Activated CD4-positive, alpha-beta T cell treated with anti-CD3 and anti-CD28 coated beads, Interleukin-2, Interleukin-6, amounts not matched to agents 100 ng/mL and 50 ng/mL, durations not matched to agents 16 hours and 8 hours (primary cell): Measurements from ENCODE around the gene MEAF6.
"Not testable (repeated sequence)": the region's sequence is repeated elsewhere in the genome, so short reads cannot be mapped to it uniquely, and the experiment has no call there.

ENCODE experiments used
- DNase-seq: peaks from one replicate; pipeline ENCODE4 v3.0.0-alpha.2; 2020

MEAF6 gene

DNA sequence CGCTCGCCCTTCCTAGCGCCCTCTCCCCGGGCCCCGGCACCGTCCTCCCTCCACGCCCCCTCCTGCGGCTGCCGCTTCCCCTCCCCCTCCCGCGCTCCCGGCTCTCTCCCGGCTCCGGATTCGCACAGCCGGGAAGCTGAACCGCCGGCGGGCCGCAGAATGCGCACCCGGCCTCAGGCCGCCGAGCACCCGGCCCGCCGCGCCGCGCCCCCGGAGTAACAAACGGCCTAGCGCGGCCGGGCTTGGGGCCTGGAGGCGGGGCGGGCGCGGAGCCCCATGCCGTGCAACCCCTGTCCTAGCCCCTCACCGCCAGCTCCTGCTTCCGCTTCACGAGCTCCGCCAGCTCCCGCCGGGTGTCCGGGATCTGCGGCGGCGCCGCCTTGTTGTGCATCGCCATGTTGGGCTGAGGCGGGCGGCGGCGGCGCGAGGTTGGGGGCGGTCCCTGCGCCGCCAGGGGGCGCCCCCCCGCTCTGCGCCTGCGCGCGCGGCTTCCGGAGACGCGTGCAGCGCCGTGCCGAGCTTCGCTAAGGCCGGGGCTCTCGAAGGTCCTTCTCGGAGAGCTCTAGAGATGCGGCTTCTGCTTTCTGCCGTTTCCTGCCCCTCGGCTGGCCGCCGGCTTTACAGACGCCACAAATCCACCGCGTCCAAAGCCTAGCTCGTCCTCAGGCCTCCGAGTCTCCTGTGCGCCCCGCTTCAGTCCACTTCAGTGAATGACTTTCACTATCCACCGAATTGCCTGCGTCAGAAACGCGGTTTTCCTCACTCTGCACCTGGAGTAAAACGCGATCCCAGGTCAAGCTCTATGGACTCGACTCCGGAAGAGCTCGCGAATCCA, at the start of gene MEAF6:
TSS of gene MEAF6 (minus strand) at position 417 of the 835 bp plus-strand sequence. CDS start at position 397, 20 bp downstream.
- peak; percentile 91 for DNase-seq

DNA sequence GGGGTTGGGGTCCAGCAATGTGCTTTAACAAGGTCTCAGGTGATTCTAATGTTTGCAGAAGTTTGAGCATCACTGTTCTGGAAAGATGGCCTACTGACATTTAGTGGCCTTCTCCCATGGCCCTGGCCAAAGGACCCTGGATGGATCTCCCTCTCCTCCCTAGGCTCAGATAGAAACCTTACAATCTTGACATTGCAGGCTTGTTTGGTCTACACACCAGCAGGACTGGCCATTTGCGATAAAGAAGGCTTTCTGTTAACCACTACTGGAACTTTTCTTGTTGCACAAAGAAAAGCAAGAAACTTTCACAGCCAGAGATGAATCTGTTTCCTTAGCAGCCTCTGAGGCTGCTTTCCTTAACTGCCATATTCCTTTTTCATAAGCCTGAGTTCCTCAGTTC, 48.4 kb upstream of the MEAF6 start:
- DNase-seq: no peak

DNA sequence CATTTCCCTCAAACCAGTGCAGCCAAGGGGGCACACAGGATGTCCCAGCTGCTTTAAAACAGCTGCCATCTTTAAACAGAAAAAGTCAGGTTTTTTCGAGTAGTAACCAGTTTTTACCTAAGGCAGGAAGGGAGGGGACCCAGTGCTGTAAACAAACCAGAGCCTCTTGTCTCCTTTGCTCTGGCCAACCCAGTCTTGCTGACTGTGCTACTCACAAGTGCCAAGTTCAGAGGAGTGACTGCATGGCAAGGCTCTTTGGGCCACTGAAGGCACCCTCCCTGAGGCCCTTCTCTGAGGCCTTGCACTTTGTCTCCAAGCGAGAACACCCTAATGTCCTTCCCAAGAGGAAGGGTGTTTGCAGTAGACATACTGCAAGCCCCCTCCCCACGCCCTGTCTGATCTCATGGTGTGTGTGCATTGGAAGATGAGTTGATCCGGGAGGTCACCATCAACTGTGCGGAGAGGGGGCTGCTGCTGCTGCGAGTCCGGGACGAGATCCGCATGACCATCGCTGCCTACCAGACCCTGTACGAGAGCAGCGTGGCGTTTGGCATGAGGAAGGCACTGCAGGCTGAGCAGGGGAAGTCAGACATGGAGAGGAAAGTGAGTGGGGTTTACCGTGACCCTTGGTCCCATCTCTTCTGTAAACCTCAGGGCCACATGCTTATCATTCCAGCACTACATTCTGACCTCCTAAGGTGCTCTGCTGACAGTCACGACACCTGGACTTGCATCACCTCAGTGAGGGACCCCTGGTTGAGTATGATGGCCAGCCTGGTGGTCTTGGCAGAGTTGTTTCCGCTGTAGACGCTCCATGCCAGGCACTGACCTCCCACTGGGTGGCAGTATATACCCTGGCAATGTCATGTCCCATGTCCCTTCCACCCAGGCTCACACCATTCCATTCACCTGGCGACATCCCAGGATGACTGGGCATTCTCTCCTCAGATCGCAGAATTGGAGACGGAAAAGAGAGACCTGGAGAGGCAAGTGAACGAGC, 46.9 kb upstream of the MEAF6 start:
- DNase-seq: peak; percentile 51

DNA sequence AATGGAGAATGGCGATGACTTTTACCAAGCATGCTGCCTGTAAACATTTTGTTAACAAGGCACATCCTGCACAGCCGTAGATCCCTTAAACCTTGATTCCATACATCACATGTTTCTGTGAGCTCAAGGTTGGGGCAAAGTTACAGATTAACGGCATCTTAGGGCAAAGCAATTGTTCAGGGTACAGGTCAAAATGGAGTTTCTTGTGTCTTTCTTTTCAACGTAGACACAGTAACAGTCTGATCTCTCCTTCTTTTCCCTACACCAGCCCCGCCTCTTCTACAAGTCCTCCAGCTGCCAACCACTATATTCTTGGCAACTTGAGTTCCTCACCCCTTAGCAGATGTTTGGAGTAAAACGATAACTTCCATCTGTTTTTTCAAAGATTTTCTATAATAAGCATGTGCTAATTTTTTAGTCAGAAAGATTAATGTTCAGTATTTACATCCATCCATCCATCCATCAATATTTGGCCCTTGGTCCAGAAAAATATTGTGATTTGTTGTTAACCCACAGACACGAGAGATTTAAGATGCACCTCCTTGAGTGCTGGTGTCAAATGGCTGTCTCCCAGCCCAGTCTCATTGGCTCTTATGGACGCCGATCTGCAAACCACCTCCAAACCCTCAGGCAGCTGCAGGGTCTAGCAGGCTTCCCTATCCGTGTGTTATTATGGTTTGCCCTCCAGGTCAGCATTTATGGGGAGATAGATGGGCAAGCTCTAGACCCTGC, 46.0 kb upstream of the MEAF6 start:
- no peak for DNase-seq

DNA sequence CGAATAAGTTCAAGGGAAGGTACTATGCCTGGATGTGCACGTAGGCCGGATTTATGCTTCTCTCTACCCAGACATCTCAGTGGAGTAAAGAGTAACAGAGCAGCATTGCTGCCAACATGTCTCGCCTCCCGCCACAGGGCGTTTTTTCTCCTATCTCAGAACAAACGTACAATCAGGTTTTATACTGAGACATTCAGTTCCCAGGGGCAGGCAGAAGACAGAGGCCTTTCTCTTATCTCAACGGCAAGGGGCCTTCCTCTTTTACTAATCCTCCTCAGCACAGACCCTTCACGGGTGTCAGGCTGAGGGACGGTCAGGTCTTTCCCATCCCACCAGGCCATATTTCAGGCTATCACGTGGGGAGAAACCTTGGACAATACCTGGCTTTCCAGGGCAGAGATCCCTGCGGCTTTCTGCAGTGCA, 45.4 kb upstream of the MEAF6 start:
- DNase-seq: not testable (repeated sequence)

DNA sequence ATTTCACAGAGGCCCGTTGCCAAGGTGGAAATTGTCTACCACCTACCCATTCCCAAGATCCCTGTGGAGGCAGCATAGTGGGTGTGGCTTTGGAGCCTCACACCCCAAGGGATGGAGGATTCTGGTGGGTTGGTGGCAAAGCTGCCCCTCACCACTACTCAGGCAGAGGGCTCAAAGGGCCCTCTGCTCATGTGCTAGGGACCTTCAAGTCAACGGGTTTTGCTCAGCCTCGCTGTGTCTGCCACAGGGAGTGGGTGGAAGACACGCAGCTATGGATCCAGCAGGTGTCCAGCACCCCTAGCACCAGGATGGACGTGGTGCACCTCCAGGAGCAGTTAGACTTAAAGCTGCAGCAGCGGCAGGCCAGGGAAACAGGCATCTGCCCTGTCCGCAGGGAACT, 44.5 kb upstream of the MEAF6 start:
- DNase-seq: no peak

DNA sequence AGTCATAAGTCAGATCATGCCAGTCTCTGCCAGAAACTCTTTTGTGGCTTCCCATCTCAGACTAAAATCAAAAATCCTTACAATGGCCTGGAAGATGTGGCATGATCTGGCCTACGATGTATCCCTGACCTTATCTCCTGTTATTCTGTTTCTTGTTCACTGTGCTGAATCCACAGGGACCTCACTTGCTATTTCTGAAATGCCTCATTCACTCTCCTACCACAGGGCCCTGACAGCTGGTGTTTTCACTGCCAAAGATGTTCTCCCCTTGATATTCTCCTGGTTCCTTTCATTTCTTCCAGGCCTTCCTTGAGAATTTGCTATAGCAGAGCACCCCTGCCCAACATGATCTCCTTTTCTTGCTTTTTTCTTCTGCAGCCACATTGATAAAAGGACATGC, 43.8 kb upstream of the MEAF6 start:
- DNase-seq: no peak

DNA sequence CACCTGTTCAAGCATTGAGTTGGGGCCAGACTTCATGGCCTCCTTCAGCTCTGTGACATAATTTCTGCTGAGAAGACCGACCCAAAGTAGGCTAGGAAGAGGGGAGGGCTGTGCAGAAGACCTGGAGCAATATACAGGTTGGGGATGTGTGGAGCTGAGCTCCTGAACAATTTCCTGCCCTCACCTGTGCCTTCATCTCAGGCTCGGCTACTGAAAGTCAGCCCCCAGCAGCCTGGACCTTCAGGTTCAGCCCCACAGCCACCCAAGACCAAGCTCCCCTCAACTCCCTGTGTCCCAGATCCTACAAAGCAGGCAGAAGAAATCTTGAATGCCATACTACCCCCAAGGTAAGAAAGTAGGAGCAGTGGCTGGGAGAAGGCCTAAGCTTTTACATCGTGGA, 42.8 kb upstream of the MEAF6 start:
- no peak for DNase-seq

DNA sequence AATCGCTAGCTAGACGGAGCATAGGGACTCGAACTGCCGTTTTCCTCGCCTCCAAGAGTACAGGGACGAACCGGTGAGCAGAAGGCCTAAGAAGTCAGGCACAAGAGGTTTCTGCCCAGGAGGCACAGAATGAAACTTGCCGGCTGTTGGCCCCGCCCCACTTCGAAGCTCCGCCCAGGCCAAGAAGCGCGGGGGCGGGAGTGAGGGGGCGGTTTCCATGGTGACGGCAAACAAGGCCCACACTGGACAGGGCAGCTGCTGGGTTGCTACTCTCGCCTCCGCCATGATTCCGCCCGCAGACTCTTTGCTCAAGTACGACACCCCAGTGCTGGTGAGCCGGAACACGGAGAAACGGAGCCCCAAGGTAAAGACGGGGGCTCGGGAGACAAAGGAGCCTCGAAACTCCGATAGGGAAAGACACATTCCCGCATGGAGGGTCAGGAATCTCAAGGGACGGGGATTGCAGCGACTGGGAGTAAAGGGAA, 42.2 kb upstream of the MEAF6 start, which contains the start of gene DNALI1:
TSS of gene DNALI1 (plus strand) at position 229 of the 485 bp plus-strand sequence. CDS start at position 284, 55 bp downstream.
- DNase-seq: peak; percentile 55

DNA sequence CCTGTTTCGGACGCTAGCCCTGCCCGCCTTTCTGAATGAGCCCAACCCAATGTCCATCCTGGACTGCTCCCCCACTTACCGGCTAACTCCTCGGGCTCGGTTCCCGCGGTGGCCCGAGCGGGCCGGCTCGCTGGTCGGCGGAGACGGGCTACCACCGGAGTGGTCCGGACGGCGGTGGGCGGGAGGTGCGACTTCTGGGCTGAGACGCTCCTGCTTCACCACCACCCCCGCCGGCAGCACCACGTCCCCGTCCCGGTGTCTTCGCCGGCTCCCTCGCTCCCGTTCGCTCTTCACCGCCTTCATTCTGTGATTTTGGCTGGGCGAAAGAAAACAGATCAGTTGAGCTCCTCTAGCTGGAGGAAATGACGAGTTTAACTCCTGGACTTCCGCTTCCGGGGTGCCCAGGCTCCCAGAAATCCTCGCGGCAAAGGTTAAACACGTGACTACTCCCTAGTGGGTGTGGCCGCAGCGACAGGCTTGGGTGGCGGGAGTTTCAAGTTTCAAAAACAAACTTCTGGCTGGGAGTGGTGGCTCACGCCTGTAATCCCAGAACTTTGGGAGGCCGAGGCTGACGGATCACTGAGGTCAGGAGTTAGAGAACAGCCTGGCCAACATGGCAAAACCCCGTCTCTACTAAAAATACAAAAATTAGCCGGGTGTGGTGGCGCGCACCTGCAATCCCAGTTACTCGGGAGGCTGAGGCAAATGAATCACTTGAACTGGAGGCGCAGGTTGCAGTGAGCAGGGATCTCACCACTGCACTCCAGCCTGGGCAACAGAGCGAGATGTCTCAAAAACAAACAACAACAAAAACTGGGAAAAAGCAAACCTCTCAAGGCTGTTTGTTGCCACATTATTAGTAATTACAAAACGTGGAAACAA, 39.6 kb upstream of the MEAF6 start, which contains the start of gene SNIP1:
TSS of gene SNIP1 (minus strand) at position 367 of the 882 bp plus-strand sequence. CDS start at position 303, 64 bp downstream.
- DNase-seq: peak; percentile 94

DNA sequence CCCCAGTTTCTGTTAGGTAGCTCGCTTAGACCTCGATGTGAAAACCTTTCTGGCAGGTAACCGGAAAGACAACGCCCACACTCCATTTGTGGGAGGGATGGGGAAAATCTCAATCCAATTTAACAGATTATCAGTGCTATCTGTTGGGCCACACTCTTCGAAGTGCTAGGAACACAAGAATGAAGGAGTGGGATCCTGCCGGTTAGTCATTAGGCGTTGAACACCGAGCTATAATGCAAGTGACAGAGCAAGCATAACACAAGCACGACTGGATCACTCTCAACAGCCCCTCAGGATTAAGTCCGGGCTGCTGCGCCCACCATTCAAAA, 39.0 kb upstream of the MEAF6 start:
- no peak for DNase-seq

DNA sequence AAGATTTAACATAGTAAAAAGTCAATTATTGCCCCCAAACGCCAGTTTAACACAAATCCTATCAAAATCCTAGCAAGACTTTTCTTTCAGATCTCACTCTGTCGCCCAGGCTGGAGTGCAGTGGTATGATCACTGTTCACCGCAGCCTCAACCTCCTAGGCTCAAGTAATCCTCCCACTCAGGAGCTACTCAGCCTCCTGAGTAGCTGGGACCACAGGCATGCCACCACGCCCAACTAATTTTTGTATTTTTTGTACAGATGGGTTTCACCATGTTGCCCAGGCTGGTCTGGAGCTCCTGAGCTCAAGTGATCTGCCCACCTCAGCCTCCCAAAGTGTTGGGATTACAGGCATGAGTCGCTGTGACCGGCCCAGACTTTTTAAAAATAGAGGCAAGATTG, 34.8 kb upstream of the MEAF6 start:
- no peak for DNase-seq

DNA sequence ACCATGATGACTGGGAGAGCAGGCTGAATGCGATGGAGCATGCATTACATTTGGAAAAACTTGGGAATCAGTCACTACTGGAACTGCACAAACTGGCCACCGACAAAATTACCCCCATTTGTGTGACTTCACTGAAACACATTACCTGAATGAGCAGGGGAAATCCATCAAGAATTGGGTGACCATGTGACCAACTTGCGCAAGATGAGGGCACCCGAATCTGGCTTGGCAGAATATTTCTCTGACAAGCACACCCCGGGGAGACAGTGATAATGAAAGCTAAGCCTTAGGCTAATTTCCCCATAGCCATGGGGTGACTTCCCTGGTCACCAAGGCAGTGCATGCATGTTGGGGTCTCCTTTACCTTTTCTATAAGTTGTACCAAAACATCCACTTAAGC, 30.5 kb upstream of the MEAF6 start:
- no peak for DNase-seq

DNA sequence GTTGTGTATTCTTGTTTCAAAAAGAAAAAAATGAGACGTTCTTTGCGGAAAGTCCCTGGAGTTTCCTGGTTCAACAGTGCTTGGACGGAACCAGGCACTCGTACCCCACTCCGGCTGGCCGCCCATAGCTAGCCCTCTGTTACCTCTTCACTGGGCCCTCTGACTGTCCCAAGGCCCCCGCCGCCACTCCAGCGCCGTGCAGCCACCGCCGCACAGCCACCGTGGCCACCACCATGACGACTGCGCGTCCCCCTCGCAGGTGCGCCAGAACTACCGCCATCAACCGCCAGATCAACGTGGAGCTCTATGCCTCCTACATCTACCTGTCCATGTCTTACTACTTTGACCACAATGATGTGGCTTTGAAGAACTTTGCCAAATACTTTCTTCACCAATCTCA, 30.0 kb upstream of the MEAF6 start:
- DNase-seq: no peak

DNA sequence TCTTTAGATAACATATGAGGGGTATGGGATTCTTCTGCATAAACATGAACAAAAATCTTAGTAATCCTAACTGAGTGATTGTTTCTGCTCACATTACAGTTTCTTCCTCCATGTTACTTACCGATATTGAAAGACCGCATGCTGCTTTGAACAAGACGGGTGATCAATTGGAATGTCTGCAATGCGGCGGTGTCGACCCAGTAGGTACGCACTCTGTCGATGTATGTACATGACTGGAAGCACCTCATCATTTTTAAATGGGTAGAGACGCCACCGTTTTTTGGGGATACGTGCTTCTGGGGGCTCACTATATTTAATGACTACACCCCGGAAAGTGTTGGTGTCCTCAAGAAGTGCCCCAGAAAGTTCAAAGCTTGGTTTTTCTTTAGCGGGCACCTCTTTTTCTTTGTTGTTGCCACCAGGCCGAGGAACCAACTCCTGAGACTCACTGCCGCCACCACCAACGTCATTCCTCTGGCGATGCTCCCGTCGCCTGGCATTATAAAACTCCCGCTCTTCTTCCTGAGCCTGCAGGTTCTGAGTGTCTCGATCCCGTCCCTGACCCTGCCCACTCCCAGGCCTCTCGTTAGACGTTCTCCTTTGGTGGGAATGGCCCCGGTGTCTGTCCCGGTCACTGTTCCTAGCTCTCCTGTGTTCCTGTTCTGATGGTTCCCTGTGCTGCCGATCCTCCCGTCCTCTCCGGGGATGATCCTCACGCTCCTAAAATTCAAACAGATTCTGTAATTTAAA, 25.6 kb upstream of the MEAF6 start:
- no peak for DNase-seq

DNA sequence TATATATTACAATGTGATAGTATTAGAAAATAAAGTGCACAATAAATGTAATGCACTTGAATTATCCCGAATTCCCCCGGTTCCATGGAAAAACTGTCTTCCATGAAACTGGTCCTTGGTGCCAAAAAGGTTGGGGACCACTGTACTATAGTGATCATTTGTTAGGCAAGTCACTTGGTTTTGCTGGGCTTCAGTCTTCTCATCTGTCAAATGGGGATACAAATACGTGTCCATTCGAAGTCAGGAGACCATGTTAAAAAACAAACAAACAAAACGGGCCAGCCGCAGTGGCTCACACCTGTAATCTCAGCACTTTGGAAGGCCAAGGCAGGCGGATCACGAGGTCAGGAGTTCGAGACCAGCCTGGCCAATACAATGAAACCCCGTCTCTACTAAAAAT, 24.6 kb upstream of the MEAF6 start:
- DNase-seq: not testable (repeated sequence)

DNA sequence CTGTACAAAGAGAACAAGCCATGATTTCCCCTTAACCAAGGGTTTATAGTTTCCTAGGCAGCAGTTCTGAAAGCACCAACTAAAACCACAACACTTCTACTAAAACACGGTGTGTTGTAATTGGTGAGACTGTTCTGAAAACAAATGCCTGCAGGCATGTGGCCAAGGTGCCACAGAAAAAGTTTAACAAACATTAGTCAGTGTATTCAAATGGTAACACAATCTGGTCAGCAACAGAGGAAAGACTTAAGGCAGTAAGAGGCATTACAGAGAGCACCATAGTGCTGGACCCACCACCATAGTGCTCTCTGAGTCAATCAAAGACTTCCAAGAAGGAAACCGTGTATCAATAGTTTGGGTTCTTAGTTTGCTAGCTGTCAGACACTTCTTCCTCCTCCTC, 22.8 kb upstream of the MEAF6 start:
- peak; percentile 49 for DNase-seq

DNA sequence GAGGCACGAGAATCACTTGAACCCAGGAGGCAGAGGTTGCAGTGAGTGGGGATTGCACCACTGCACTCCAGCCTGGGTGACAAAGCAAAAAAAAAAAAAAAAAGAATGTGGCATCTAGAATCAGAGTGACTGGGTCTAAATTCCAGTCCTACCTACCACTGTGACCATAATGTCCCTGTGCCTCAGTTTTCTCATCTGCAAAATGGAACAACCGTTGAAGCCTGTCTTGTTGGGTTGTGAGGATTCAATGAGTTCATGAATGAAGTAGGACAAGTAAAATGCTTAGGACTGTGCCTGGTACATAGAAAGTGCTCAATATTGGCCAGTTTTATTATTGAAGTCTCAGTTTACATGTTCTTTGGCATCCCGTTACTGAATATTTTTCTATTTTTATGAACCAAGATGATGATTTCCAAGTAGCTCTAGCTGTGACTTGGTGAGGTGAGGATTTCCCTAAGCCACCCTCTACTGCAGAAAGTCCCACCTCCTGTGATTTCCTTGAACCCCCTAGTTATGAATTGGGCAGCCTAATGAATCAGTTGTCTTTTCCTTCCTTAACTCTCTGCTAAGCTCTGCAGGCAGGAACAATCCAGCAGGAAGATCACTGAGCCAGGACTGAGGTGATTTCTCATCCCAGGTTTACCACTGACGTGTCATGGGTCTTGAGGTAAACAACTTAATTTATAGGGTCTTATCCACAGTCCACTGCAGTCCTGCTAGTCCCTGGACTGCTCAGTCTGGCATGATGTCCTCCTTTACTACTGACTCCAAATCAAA, 18.9 kb upstream of the MEAF6 start:
- DNase-seq: no peak

DNA sequence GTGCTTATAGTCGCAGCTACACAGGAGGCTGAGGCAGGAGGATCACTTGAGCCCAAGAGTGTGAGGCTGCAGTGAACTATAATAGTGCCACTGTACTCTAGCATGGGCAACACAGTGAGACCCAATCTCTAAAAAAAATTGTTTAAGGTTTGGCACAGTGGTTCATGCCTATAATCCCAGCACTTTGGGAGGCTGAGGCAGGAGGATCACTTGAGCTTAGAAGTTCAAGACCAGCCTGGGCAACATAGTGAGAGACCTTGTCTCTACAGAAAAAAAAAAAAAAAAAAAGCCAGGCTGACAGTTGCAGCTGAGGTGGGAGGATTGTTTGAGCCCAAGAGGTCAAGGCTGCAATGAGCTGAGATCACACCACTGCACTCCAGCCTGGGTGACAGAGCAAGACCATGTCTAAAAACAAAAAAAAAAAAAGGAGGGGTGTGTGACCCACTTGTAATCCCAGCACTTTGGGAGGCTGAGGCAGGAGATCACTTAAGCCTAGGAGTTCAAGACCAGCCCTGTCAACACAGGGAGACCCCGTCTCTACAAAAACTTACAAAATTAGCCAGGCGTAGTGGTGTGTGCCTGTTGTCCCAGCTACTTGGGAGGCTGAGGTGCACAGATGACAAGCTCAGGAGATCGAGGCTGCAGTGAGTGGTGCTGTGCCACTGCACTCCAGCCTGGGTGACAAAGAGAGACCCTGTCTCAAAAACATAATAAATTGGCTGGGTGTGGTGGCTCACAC, 18.0 kb upstream of the MEAF6 start:
- DNase-seq: not testable (repeated sequence)
